ENCODE measurements around the gene CAMTA1.

CAMTA1 gene

GRCh38 chr1:7698641-7699040 lies 913.4 kb downstream of the CAMTA1 start:
- DNase-seq (no peak), ATAC-seq (ENCODE audit: insufficient read depth, low read depth) (no peak)
- H3K4me2 ChIP-seq (ENCODE audit: insufficient read depth, low read length) = no peak overlapping the region
- no peaks in the 10 kb centered on the region for H3K27me3 ChIP-seq (ENCODE audit: insufficient read depth, low read length, poor library complexity)
- H3K27ac ChIP-seq (ENCODE audit: low read length) = no peak overlapping the region
- TF ChIP-seq EZH2 (IDR thresholded peaks at IDR 0.05; ENCODE audit: borderline replicate concordance, low read depth, low read length, severe bottlenecking) (no peak), CTCF (IDR thresholded peaks at IDR 0.05; ENCODE audit: borderline replicate concordance, extremely low read depth, low read length, poor library complexity, severe bottlenecking) (no peak)
- H4K20me1 ChIP-seq (ENCODE audit: insufficient read depth, low read length) = 0 out of 2 replicates have a peak, but pooled peaks cover 5% of the 10 kb centered on the region
- H3K9me3 ChIP-seq (ENCODE audit: insufficient read depth, low read length, severe bottlenecking) = peaks cover 3% of the 10 kb centered on the region
- H3K36me3 ChIP-seq (ENCODE audit: insufficient read depth, low read length) = no peaks in the 10 kb centered on the region
- no peaks in the 10 kb centered on the region for H3K79me2 ChIP-seq (ENCODE audit: insufficient read depth, low read length)
- H3K4me1 ChIP-seq (ENCODE audit: insufficient read depth, low read length) = no peaks in the 10 kb centered on the region
- H3K9ac ChIP-seq (ENCODE audit: low read depth, low read length) = no peak overlapping the region
- H2AFZ ChIP-seq (ENCODE audit: low read depth, low read length) = no peak overlapping the region
- no peak overlapping the region for H3K4me3 ChIP-seq (ENCODE audit: low read depth in 1 of 2, low read length in 2 of 2)

- Histone ChIP-seq H3K9ac (ENCODE audit: low read depth, low read length) (no peak overlapping the region), H3K27me3 (ENCODE audit: insufficient read depth, low read length, poor library complexity) (no peaks in the 10 kb centered on the region), H3K9me3 (ENCODE audit: insufficient read depth, low read length, severe bottlenecking) (no peaks in the 10 kb centered on the region), H3K27ac (ENCODE audit: low read length) (no peak overlapping the region), H3K4me1 (ENCODE audit: insufficient read depth, low read length) (no peaks in the 10 kb centered on the region), H3K4me2 (ENCODE audit: insufficient read depth, low read length) (no peak overlapping the region), H4K20me1 (ENCODE audit: insufficient read depth, low read length) (no peaks in the 10 kb centered on the region), H2AFZ (ENCODE audit: low read depth, low read length) (no peak overlapping the region), H3K36me3 (ENCODE audit: insufficient read depth, low read length) (no peaks in the 10 kb centered on the region), H3K79me2 (ENCODE audit: insufficient read depth, low read length) (no peaks in the 10 kb centered on the region), H3K4me3 (ENCODE audit: low read depth in 1 of 2, low read length in 2 of 2) (no peak overlapping the region)
- TF ChIP-seq EZH2 (IDR thresholded peaks at IDR 0.05; ENCODE audit: borderline replicate concordance, low read depth, low read length, severe bottlenecking) = no peak
- TF ChIP-seq CTCF (IDR thresholded peaks at IDR 0.05; ENCODE audit: borderline replicate concordance, extremely low read depth, low read length, poor library complexity, severe bottlenecking) = no peak
- DNase-seq = no peak
- no peak for ATAC-seq (ENCODE audit: insufficient read depth, low read depth)
These were observed 917.1 kb downstream of the CAMTA1 start for GRCh38 chr1:7702365-7702764.

- Histone ChIP-seq H3K9ac (ENCODE audit: low read depth, low read length) (no peak overlapping the region), H3K36me3 (ENCODE audit: insufficient read depth, low read length) (no peaks in the 10 kb centered on the region), H3K4me3 (ENCODE audit: low read depth in 1 of 2, low read length in 2 of 2) (no peak overlapping the region), H3K4me1 (ENCODE audit: insufficient read depth, low read length) (no peaks in the 10 kb centered on the region), H3K27me3 (ENCODE audit: insufficient read depth, low read length, poor library complexity) (no peaks in the 10 kb centered on the region), H2AFZ (ENCODE audit: low read depth, low read length) (no peak overlapping the region), H3K4me2 (ENCODE audit: insufficient read depth, low read length) (no peak overlapping the region), H3K79me2 (ENCODE audit: insufficient read depth, low read length) (no peaks in the 10 kb centered on the region), H3K27ac (ENCODE audit: low read length) (no peak overlapping the region), H3K9me3 (ENCODE audit: insufficient read depth, low read length, severe bottlenecking) (no peaks in the 10 kb centered on the region), H4K20me1 (ENCODE audit: insufficient read depth, low read length) (no peaks in the 10 kb centered on the region)
- TF ChIP-seq EZH2 (IDR thresholded peaks at IDR 0.05; ENCODE audit: borderline replicate concordance, low read depth, low read length, severe bottlenecking) (no peak), CTCF (IDR thresholded peaks at IDR 0.05; ENCODE audit: borderline replicate concordance, extremely low read depth, low read length, poor library complexity, severe bottlenecking) (no peak)
- no peak for DNase-seq
- no peak for ATAC-seq (ENCODE audit: insufficient read depth, low read depth)
These were observed 918.3 kb downstream of the CAMTA1 start for GRCh38 chr1:7703321-7704213.

All from DND-41 (cell line).